ENCODE measurements around the gene SUSD1. TPM values are rescaled to one million over a fixed set of nuclear protein-coding genes. Genes with fewer than 3 reads are reported as not detected.

SUSD1 gene
- total RNA-seq, 1 experiment from 2014 or later: 7.9 TPM

DNA sequence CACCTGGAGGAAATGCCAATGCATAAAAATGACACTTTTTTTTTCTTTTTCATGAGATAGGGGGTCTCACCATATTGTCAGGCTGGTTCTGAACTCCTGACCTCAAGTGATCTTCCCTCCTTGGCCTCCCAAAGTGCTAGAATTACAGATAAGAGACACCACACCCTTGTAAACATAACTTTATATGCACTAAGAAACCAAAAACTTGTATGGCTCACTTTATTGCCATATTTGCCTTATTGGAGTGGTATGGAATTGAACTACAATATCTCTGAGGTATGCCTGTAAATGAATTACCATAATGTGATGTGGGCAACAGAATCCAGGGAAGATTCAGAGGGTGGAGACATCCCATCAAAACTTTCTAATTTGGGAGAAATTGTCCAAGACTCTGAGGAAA, 164.6 kb downstream of the SUSD1 start:
- no TSS peak for BruUV-seq (replicated peaks)

GRCh38 chr9:112009656-112010055, 165.4 kb downstream of the SUSD1 start:
- Histone ChIP-seq H3K4me1 (ENCODE audit: control insufficient read depth in 1 of 2, insufficient read depth in 2 of 2, low read length in 2 of 2) (peaks cover 41 to 79% of the 10 kb centered on the region in 2 experiments), H3K9me2 (ENCODE audit: insufficient read depth) (no peaks in the 10 kb centered on the region), H3K36me3 (ENCODE audit: control insufficient read depth in 1 of 2, insufficient read depth in 2 of 2, low read length in 2 of 2) (no peaks in the 10 kb centered on the region), H2AFZ (ENCODE audit: low read depth, low read length, poor library complexity, severe bottlenecking) (peak overlapping the region; percentile 54), H3K27me3 (ENCODE audit: insufficient read depth, low read length) (no peaks in the 10 kb centered on the region), H3K27ac (ENCODE audit: low read depth, low read length) (no peak overlapping the region), H3K79me2 (ENCODE audit: insufficient read depth, low read length) (no peaks in the 10 kb centered on the region), H3K4me2 (ENCODE audit: low read length) (no peak overlapping the region), H3K9ac (ENCODE audit: low read length) (no peak overlapping the region), H3K9me3 (ENCODE audit: control insufficient read depth in 1 of 2, insufficient read depth in 1 of 2, low read depth in 1 of 2, low read length in 2 of 2) (no peaks in the 10 kb centered on the region), H3K4me3 (replicated peaks in 1 of 2; ENCODE audit: low read depth in 1 of 2, low read length in 2 of 2) (no peak overlapping the region), H4K20me1 (ENCODE audit: insufficient read depth) (no peaks in the 10 kb centered on the region)
- DNase-seq (ENCODE audit: low read depth, low spot score) (no peak), ATAC-seq (no peak)
- no TSS peak for BruUV-seq (replicated peaks)
- ChIA-PET CTCF (no interaction called here), RAD21 (ENCODE audit: low non-redundant PET in 1 of 2, low total read pairs in 2 of 2, uncharacterized antibody in 2 of 2, unreplicated experiment in 2 of 2) (no interaction called here), POLR2A (interaction anchor here (0.6 kb wide), 1 partner anchor 101 kb away, joined by 3 read pairs; no protein-coding TSS in a partner anchor)
- intact Hi-C loops (cut with micrococcal nuclease): no loop called here
- TF ChIP-seq SIN3A (IDR thresholded peaks at IDR 0.05; ENCODE audit: low read depth) (no peak), REST (IDR thresholded peaks at IDR 0.05; ENCODE audit: low read depth) (no peak), JUND (IDR thresholded peaks at IDR 0.05) (no peak), ZNF274 (IDR thresholded peaks at IDR 0.05; ENCODE audit: low read depth, low read length) (no peak), EZH2 (IDR thresholded peaks at IDR 0.05) (no peak), ZFX (IDR thresholded peaks at IDR 0.05) (no peak)
- TF ChIP-seq, protein P1, sequence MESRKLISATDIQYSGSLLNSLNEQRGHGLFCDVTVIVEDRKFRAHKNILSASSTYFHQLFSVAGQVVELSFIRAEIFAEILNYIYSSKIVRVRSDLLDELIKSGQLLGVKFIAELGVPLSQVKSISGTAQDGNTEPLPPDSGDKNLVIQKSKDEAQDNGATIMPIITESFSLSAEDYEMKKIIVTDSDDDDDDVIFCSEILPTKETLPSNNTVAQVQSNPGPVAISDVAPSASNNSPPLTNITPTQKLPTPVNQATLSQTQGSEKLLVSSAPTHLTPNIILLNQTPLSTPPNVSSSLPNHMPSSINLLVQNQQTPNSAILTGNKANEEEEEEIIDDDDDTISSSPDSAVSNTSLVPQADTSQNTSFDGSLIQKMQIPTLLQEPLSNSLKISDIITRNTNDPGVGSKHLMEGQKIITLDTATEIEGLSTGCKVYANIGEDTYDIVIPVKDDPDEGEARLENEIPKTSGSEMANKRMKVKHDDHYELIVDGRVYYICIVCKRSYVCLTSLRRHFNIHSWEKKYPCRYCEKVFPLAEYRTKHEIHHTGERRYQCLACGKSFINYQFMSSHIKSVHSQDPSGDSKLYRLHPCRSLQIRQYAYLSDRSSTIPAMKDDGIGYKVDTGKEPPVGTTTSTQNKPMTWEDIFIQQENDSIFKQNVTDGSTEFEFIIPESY (IDR thresholded peaks at IDR 0.05; ENCODE audit: extremely low read depth, insufficient replicate concordance, low read length): no peak

More for the DNA sequence above, 164.6 kb downstream of the SUSD1 start:
- ChIA-PET POLR2A (no interaction called here), RAD21 (ENCODE audit: low non-redundant PET in 1 of 2, low total read pairs in 2 of 2, uncharacterized antibody in 2 of 2, unreplicated experiment in 2 of 2) (no interaction called here), CTCF (no interaction called here)
- Histone ChIP-seq H3K4me2 (ENCODE audit: low read length) (peak overlapping the region; percentile 69; the same call in 1 of the 2 replicates), H4K20me1 (ENCODE audit: insufficient read depth) (no peaks in the 10 kb centered on the region), H3K36me3 (ENCODE audit: control insufficient read depth in 1 of 2, insufficient read depth in 2 of 2, low read length in 2 of 2) (no peaks in the 10 kb centered on the region), H3K27ac (ENCODE audit: low read depth, low read length) (no peak overlapping the region), H3K4me3 (replicated peaks in 1 of 2; ENCODE audit: low read depth in 1 of 2, low read length in 2 of 2) (no peak overlapping the region), H3K27me3 (ENCODE audit: insufficient read depth, low read length) (no peaks in the 10 kb centered on the region), H3K4me1 (ENCODE audit: control insufficient read depth in 1 of 2, insufficient read depth in 2 of 2, low read length in 2 of 2) (peaks cover 41 to 86% of the 10 kb centered on the region in 2 experiments), H2AFZ (ENCODE audit: low read depth, low read length, poor library complexity, severe bottlenecking) (peak overlapping the region; percentile 72), H3K79me2 (ENCODE audit: insufficient read depth, low read length) (no peaks in the 10 kb centered on the region), H3K9ac (ENCODE audit: low read length) (no peak overlapping the region), H3K9me2 (ENCODE audit: insufficient read depth) (no peaks in the 10 kb centered on the region), H3K9me3 (ENCODE audit: control insufficient read depth in 1 of 2, insufficient read depth in 1 of 2, low read depth in 1 of 2, low read length in 2 of 2) (no peaks in the 10 kb centered on the region)
- intact Hi-C loops (cut with micrococcal nuclease): no loop called here
- no peak for TF ChIP-seq ZFX (IDR thresholded peaks at IDR 0.05)
- TF ChIP-seq, protein P1 (IDR thresholded peaks at IDR 0.05; ENCODE audit: extremely low read depth, insufficient replicate concordance, low read length): no peak
- no peak for DNase-seq (ENCODE audit: low read depth, low spot score)
- ATAC-seq: no peak

All from HCT116 (cell line).